Body of pancreas (tissue), 4 donors: ENCODE measurements around the gene HERPUD1. TPM values are rescaled to one million over a fixed set of nuclear protein-coding genes. Genes with fewer than 3 reads are reported as not detected.
A peak's percentile ranks its signal among the peaks of the same experiment; 100 is the strongest.

Experiments used
- ATAC-seq: fragments of 150-250 bp; one replicate; pipeline ENCODE4 v1.9.1; 2016
- DNase-seq, 4 donors: peaks; one replicate each; pipeline ENCODE4 v3.0.0-alpha.2; 2019
- H3K27ac ChIP-seq, 4 donors: fragments of 200-600 bp; sonication (generic); 1 replicate in 3 of 4; 2 replicates in 1 of 4; pipeline versions ENCODE4 v1.5.1 to v1.6.1; 2016 to 2019; ENCODE audit warnings: mild to moderate bottlenecking in 1 of 4, mixed read lengths in 1 of 4, moderate library complexity in 1 of 4
- H3K27me3 ChIP-seq, 2 donors: fragments of 200-600 bp; sonication (generic); one replicate each; pipeline ENCODE4 v1.6.0; 2016; ENCODE audit warnings: mild to moderate bottlenecking in 1 of 2
- H3K36me3 ChIP-seq, 2 donors: fragments of 200-600 bp; sonication (generic); replicated peaks in 1 of 2; 2 replicates each; pipeline ENCODE4 v1.5.1; 2016; ENCODE audit warnings: low read depth in 2 of 2; ENCODE audit not compliant: insufficient read depth in 1 of 2
- H3K4me1 ChIP-seq: fragments of 200-600 bp; sonication (generic); one replicate; pipeline ENCODE4 v1.6.0; 2016
- H3K4me3 ChIP-seq, 2 donors: fragments of 200-600 bp; sonication (generic); 1 replicate in 1 of 2; 2 replicates in 1 of 2; pipeline ENCODE4 v1.5.1; 2016 to 2019
- H3K9me3 ChIP-seq, 3 donors: fragments of 200-600 bp; sonication (generic); 1 replicate in 2 of 3; 2 replicates in 1 of 3; pipeline ENCODE4 v1.5.1; 2016
- POLR2A ChIP-seq, 3 donors: fragments of 450-650 bp; IDR thresholded peaks; one replicate each; pipeline ENCODE4 v1.6.1; 2016; ENCODE audit warnings: antibody characterized with exemption in 3 of 3, mild to moderate bottlenecking in 2 of 3
- WGBS, 2 donors: methylation state at CpG; one replicate each; pipeline ENCODE4 v1.1.5; 2017; 5-methylcytosine and 5-hydroxymethylcytosine counted together
- intact Hi-C: fragments of 100-400 bp; cut with DNase I; formaldehyde crosslinking; loops from one replicate; pipeline ENCODE4 v1.15.1; 2023
- total RNA-seq, 2 donors: library from RNA; depleted of rRNA; stranded (reverse); fragments of >200 nt; gene quantifications; one replicate each; pipeline ENCODE4 v1.1.0, GENCODE V29; 2016
- TF ChIP-seq, protein P1 (sequence below), 7 experiments: fragments of 450-650 bp in 4 of 7; fragments of 200-600 bp in 3 of 7; sonication (generic) in 3 of 7; IDR thresholded peaks; one replicate each; pipeline ENCODE4 v1.5.1; 2016 to 2019; ENCODE audit warnings: antibody characterized with exemption in 7 of 7

HERPUD1 gene
- total RNA-seq, 2 donors from 2014 or later, result 211 to 293 TPM

GRCh38 chr16:56980792-56981724 is 49.1 kb downstream of the HERPUD1 start:
- Histone ChIP-seq H3K9me3 (no peaks in the 10 kb centered on the region), H3K27me3 (no peaks in the 10 kb centered on the region), H3K4me1 (peaks cover 19% of the 10 kb centered on the region), H3K4me3 (no peak overlapping the region), H3K36me3 (no peaks in the 10 kb centered on the region), H3K27ac (no peak overlapping the region)
- TF ChIP-seq POLR2A (IDR thresholded peaks at IDR 0.05), result no peak
- TF ChIP-seq, protein P1, sequence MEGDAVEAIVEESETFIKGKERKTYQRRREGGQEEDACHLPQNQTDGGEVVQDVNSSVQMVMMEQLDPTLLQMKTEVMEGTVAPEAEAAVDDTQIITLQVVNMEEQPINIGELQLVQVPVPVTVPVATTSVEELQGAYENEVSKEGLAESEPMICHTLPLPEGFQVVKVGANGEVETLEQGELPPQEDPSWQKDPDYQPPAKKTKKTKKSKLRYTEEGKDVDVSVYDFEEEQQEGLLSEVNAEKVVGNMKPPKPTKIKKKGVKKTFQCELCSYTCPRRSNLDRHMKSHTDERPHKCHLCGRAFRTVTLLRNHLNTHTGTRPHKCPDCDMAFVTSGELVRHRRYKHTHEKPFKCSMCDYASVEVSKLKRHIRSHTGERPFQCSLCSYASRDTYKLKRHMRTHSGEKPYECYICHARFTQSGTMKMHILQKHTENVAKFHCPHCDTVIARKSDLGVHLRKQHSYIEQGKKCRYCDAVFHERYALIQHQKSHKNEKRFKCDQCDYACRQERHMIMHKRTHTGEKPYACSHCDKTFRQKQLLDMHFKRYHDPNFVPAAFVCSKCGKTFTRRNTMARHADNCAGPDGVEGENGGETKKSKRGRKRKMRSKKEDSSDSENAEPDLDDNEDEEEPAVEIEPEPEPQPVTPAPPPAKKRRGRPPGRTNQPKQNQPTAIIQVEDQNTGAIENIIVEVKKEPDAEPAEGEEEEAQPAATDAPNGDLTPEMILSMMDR (IDR thresholded peaks at IDR 0.05), result no peak
- 79 to 86% methylated on average over 15 to 16 of the region's 16 CpGs for WGBS, 2 donors
- DNase-seq (no peak), ATAC-seq (no peak)
- intact Hi-C loops, result no loop called here

DNA sequence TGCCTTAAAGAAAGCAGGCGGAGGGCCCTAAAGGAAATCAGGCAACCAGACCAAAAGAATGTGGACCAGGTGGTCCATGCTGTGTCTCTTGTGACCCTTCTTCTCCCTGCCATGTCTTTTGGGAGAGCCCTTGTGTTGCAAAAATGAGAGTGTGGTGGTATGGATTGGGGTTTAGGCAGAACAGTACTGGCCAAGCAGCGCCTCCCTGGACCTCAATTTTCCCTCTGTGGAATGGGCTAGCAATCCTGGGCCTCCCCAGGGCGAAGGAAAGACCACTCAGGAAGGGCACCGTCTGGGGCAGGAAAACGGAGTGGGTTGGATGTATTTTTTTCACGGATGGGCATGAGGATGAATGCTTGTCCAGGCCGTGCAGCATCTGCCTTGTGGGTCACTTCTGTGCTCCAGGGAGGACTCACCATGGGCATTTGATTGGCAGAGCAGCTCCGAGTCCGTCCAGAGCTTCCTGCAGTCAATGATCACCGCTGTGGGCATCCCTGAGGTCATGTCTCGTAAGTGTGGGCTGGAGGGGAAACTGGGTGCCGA is 49.9 kb downstream of the HERPUD1 start:
- TF ChIP-seq, protein P1 (IDR thresholded peaks at IDR 0.05), result no peak
- no peak for TF ChIP-seq POLR2A (IDR thresholded peaks at IDR 0.05)
- WGBS, 2 donors, result 71 to 82% methylated on average over 6 to 12 of the region's 12 CpGs
- intact Hi-C loops, result no loop called here
- Histone ChIP-seq H3K27me3 (no peaks in the 10 kb centered on the region), H3K4me3 (no peak overlapping the region), H3K36me3 (no peaks in the 10 kb centered on the region), H3K9me3 (no peaks in the 10 kb centered on the region), H3K27ac (no peak overlapping the region), H3K4me1 (peaks cover 19% of the 10 kb centered on the region)
- DNase-seq (no peak), ATAC-seq (no peak)

GRCh38 chr16:56982695-56983094 is 50.8 kb downstream of the HERPUD1 start:
- no peak overlapping the region for H3K27ac ChIP-seq
- DNase-seq (no peak), ATAC-seq (no peak)
- H3K4me3 ChIP-seq, result no peak overlapping the region
- no peaks in the 10 kb centered on the region for H3K27me3 ChIP-seq
- H3K4me1 ChIP-seq, result peaks cover 19% of the 10 kb centered on the region
- intact Hi-C loops, result no loop called here
- H3K9me3 ChIP-seq, result no peaks in the 10 kb centered on the region
- TF ChIP-seq, protein P1 (IDR thresholded peaks at IDR 0.05), result no peak
- no peak for TF ChIP-seq POLR2A (IDR thresholded peaks at IDR 0.05)
- 53 to 80% methylated on average over 2 of the region's 2 CpGs for WGBS, 2 donors
- no peaks in the 10 kb centered on the region for H3K36me3 ChIP-seq

- H3K27ac ChIP-seq, result no peak overlapping the region
- no peak for ATAC-seq
Observed at GRCh38 chr16:56983211-56983751, 51.3 kb downstream of the HERPUD1 start.

More at GRCh38 chr16:56983211-56983751, 51.3 kb downstream of the HERPUD1 start:
- peak in 3 of 4 donors; percentile 31 to 52 (median 39) for DNase-seq
- H3K4me1 ChIP-seq, result peaks cover 20% of the 10 kb centered on the region
- TF ChIP-seq, protein P1 (IDR thresholded peaks at IDR 0.05), result no peak
- no peak for TF ChIP-seq POLR2A (IDR thresholded peaks at IDR 0.05)
- no peaks in the 10 kb centered on the region for H3K27me3 ChIP-seq
- H3K9me3 ChIP-seq, result no peaks in the 10 kb centered on the region
- no peaks in the 10 kb centered on the region for H3K36me3 ChIP-seq
- WGBS, 2 donors, result 67 to 75% methylated on average over 7 to 9 of the region's 9 CpGs
- intact Hi-C loops, result no loop called here
- no peak overlapping the region for H3K4me3 ChIP-seq
